Immature natural killer cell (primary cell): ENCODE measurements around the gene BPIFB3. TPM values are rescaled to one million over a fixed set of nuclear protein-coding genes. Genes with fewer than 3 reads are reported as not detected.

Source experiments
- DNase-seq, 3 donors: peaks; one replicate each; pipeline ENCODE4 v3.0.0; 2022; ENCODE audit warnings: mixed read lengths in 1 of 3
- H3K27ac Mint-ChIP-seq, 6 donors: one replicate each; pipeline ENCODE4 v1.8.0; 2020; ENCODE audit warnings: mixed read lengths in 6 of 6, mild to moderate bottlenecking in 5 of 6, inconsistent platforms in 4 of 6, moderate library complexity in 3 of 6
- H3K27me3 Mint-ChIP-seq, 3 donors: one replicate each; pipeline ENCODE4 v1.8.0; 2020 to 2021; ENCODE audit warnings: low read depth in 3 of 3, mild to moderate bottlenecking in 3 of 3, mixed read lengths in 3 of 3, moderate library complexity in 3 of 3, inconsistent platforms in 1 of 3
- H3K36me3 Mint-ChIP-seq, 3 donors: one replicate each; pipeline ENCODE4 v1.8.0; 2020; ENCODE audit warnings: mixed read lengths in 3 of 3, inconsistent platforms in 2 of 3, mild to moderate bottlenecking in 2 of 3
- H3K4me1 Mint-ChIP-seq, 2 donors: one replicate each; pipeline ENCODE4 v1.8.0; 2020; ENCODE audit warnings: inconsistent platforms in 2 of 2, mild to moderate bottlenecking in 2 of 2, mixed read lengths in 2 of 2, moderate library complexity in 1 of 2
- H3K4me3 Mint-ChIP-seq, 5 donors: one replicate each; pipeline ENCODE4 v1.8.0; 2020; ENCODE audit warnings: mild to moderate bottlenecking in 5 of 5, mixed read lengths in 5 of 5, inconsistent platforms in 3 of 5, moderate library complexity in 3 of 5
- H3K9me3 Mint-ChIP-seq, 6 donors: one replicate each; pipeline ENCODE4 v1.8.0; 2020; ENCODE audit warnings: mild to moderate bottlenecking in 6 of 6, mixed read lengths in 6 of 6, inconsistent platforms in 4 of 6, moderate library complexity in 3 of 6
- polyA plus RNA-seq, 3 donors: library from polyadenylated mRNA; unstranded; fragments of 300-500 nt; fragmentation: Illumina TruSeq; gene quantifications; one replicate each; pipeline ENCODE4 v1.2.3, GENCODE V29; 2021

Gene BPIFB3, protein sequence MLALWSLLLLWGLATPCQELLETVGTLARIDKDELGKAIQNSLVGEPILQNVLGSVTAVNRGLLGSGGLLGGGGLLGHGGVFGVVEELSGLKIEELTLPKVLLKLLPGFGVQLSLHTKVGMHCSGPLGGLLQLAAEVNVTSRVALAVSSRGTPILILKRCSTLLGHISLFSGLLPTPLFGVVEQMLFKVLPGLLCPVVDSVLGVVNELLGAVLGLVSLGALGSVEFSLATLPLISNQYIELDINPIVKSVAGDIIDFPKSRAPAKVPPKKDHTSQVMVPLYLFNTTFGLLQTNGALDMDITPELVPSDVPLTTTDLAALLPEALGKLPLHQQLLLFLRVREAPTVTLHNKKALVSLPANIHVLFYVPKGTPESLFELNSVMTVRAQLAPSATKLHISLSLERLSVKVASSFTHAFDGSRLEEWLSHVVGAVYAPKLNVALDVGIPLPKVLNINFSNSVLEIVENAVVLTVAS
- polyA plus RNA-seq, result not detected

DNA sequence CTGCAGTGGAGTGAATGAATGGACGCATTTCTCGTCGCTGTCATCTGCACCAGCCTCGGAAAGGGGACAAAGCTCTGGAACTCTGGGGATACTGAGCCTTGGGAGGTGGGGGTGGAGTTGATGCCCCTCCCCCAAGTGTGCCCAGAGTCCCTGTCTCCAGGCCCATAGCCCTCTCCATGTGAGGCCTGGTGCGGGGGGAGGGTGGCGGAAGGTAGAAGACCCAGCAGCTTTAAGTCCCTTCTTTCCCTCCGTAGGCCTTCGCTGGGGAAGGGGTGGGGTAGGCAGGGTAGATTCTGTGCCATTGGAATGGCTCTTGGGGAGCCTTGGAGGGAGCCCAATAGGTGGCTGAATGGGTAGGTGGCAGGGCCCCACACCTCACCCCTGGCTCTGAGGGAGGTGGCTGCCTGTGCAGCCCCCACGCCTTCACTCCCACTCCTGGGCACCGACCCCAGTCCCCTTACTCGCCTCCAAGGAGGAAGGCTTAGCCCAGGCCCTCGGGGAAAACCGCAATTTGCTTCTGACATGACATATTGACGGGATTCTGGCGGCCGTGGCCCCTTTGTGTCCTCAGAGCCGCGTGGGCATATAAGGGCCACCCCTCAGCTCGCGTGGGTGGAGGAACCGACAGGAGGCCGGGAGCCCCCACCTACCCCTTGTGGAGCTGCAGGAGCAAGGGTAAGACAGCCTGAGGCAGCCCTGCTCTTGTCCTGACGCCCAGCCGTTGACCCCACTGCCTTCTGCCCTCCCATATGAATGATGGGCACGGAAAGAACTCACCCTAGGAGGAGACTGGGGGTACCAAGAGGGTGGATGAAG lies at the start of gene BPIFB3:
TSS of gene BPIFB3 (plus strand) at position 613 of the 816 bp plus-strand sequence. CDS start 1,533 bp downstream, outside the sequence.
- H3K9me3 Mint-ChIP-seq, result peaks cover 0 to 1% (median 0%) of the 10 kb centered on the region in 6 donors
- H3K4me1 Mint-ChIP-seq, result no peaks in the 10 kb centered on the region
- DNase-seq, result no peak
- H3K27me3 Mint-ChIP-seq, result peaks cover 0 to 2% (median 0%) of the 10 kb centered on the region in 3 donors
- no peak within 1 kb of the TSS for H3K4me3 Mint-ChIP-seq
- no peaks in the 10 kb centered on the region for H3K36me3 Mint-ChIP-seq
- no peak within 1 kb of the TSS for H3K27ac Mint-ChIP-seq

DNA sequence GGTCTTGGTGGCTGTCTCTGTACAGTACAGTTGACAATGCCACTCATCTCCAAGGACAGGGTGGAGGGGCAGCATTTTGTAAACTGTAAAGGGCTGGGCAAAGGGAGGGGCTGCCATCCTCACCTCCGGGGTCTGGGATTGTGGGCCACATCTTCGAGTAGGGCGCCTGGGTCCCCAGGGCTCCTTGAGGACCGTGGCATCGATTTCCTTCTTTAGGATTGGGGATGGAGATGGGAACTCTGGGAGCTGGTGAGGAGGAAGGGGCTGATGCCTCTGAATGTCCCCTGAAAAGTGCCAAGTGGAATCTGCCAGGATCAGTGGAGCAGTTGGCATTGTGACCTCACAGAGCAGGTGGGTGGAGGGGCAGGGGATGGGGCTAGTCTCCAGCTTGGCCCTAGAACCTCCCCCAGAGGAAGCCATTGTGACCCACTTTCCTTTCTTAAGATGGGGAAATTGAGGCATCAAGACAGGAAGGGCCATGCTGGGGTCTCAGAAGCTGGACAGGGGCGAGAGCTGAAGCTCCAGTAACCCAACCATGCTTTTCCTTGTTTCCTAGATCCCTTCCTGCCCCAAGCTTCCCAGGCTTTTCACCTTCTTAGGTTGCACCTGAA lies 49.5 kb upstream of the BPIFB3 start, which contains the start of gene SUN5:
TSS of gene SUN5 (minus strand) at position 293 of the 611 bp plus-strand sequence. CDS start at position 200, 93 bp downstream.
- Mint-ChIP-seq H3K27ac (peak within 1 kb of the TSS in 2 of 6 donors; percentile 26 to 64), H3K36me3 (no peaks in the 10 kb centered on the region), H3K4me1 (no peaks in the 10 kb centered on the region), H3K9me3 (no peaks in the 10 kb centered on the region), H3K4me3 (no peak within 1 kb of the TSS), H3K27me3 (peaks cover 0 to 2% (median 1%) of the 10 kb centered on the region in 3 donors)
- no peak for DNase-seq

DNA sequence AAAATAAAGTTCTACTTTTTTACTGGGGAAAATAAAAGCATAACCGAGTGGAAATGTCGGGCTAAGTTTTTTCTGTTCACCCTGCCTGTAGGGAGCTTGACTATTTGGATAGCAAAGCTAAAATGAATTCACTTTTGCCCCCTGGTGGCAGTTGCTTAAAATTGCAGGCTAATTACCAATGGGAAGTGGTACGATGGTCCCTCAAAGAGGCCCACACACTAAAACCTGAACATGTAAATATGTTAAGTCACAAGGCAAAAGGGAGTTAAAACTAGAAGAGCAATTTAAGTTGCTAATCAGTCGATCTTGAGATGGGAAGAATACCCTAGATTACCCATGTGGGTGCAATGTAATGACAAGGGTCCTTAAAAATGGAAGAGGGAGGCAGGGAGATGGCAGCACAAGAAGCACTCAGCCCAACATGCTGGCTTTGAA lies 48.6 kb upstream of the BPIFB3 start:
- H3K36me3 Mint-ChIP-seq, result no peaks in the 10 kb centered on the region
- H3K27me3 Mint-ChIP-seq, result peaks cover 0 to 2% (median 1%) of the 10 kb centered on the region in 3 donors
- no peaks in the 10 kb centered on the region for H3K9me3 Mint-ChIP-seq
- peak; percentile 19 to 32 (median 26) for DNase-seq
- no peak overlapping the region for H3K4me3 Mint-ChIP-seq
- peak overlapping the region in 1 of 6 donors; percentile 26 for H3K27ac Mint-ChIP-seq
- no peaks in the 10 kb centered on the region for H3K4me1 Mint-ChIP-seq

DNA sequence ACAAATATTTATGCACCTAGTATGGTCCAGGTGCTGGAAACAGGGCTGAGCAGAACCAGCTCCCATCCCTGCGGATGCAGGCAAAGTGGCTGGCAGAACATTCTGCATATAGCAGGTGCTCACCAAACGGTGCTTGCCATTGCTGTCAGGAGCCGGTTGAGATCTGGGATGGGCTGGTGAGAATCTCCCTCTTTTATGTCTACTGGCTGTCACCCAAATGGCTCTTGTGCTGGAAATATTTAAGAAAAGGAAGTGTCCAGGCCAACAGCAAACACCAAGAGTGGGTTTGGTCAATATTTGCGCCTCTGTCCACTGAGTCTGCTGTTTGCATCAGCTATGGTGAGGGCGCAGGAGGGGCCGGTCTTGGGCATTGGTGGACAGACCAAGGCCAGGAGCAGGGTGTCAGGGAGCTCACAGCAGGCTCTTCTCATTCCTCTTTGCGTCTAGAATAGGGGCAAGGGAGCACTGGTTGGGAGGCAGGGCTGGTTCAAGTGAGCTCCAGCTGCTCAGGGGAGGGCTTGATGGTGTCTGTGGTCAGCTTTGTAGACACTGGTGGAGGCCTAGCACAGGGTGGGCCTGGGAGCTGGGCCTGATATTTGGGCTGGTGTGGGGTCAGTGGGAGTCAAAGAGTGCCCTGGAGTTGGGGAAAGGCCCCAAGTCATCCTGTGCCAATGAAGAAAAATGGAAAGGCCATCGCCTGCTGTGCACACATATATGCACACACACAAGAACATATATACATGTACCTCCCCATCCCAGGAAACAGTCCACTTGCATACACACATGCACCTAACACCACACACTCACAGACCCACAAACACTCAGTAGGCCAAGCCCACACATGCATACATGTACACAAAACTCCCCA lies 47.6 kb upstream of the BPIFB3 start:
- Mint-ChIP-seq H3K9me3 (no peaks in the 10 kb centered on the region), H3K27ac (no peak overlapping the region), H3K27me3 (peaks cover 0 to 2% (median 1%) of the 10 kb centered on the region in 3 donors), H3K4me1 (no peaks in the 10 kb centered on the region), H3K4me3 (no peak overlapping the region), H3K36me3 (no peaks in the 10 kb centered on the region)
- no peak for DNase-seq

DNA sequence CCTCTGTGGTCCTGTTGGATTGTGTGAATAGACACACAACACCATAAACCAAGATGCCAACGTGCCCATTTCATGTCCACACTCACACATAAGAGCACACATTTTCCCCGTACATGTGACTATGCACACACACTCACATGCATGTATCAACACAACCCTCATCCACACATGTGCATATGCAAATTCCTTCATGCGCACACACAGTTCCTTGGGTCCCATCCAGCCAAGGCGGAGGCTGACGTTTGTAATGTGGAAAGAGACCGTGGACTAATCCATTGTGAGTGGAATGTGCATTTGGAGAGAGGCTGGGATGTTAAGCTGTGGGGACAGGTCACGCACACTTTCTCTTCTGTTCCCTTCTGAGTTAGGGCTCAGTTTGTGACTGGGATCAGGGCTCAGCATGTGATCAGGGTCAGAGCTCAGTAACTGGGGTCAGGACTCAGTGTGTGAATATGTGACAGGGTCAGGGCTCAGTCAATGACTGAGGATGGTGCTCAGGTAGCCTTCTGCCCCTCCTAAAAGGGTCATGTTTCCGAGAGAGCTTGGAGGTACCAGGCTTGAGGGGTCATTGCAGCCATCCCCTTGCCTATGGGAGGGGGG lies 46.8 kb upstream of the BPIFB3 start:
- Mint-ChIP-seq H3K27me3 (peaks cover 0 to 2% (median 1%) of the 10 kb centered on the region in 3 donors), H3K9me3 (no peaks in the 10 kb centered on the region), H3K4me1 (no peaks in the 10 kb centered on the region), H3K4me3 (no peak overlapping the region), H3K36me3 (no peaks in the 10 kb centered on the region), H3K27ac (no peak overlapping the region)
- no peak for DNase-seq

DNA sequence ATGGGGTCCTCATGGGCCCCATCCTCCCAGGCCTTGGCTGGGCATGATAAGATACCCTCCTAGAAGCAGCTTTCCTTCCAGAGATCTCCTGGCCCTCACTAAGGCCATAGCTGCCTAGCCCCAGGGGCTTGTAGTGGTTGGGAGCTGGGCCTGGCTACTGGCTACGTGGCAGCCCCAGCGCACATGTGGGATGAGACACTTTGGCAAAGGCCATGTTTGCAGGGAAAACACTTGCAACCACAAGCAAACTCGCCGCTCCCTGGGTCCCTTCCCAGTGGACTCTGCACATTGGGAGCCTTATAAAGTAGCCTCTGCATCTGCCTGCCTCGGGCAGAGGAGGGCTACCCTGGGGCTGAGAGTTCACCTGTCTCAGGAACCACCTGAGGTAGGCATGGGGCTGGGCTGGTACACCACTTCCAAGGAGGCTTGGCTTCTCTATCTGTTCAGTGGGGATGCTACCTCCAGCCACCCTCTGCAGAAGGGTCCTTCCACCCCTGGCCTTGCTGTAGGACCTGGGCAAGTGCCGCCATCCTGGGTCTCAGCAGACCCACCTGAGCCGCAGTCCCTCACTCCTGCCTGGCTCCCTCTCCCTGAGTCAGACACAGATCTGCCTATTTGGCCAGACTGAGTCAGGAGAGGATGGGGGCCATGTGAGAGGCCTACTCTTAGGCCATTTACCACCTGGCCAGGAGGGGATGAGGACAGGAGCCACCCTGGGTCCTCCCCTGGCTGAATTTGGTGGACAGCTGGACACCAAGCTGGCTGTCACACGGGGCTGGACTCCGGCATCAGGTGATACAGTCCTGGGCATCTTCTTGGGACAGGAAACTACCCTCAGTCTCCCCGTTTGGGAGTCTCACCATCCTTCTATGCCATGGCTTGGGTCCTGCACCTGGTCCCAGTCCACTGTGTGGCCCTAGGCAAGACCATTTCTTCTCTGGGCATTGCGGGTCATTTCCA lies 46.0 kb upstream of the BPIFB3 start, which contains the start of gene BPIFB2:
TSS of gene BPIFB2 (plus strand) at position 329 of the 960 bp plus-strand sequence. CDS start 871 bp downstream, outside the sequence.
- H3K4me3 Mint-ChIP-seq, result no peak within 1 kb of the TSS
- no peaks in the 10 kb centered on the region for H3K4me1 Mint-ChIP-seq
- no peak within 1 kb of the TSS for H3K27ac Mint-ChIP-seq
- DNase-seq, result no peak
- no peaks in the 10 kb centered on the region for H3K9me3 Mint-ChIP-seq
- peaks cover 0 to 2% (median 1%) of the 10 kb centered on the region in 3 donors for H3K27me3 Mint-ChIP-seq
- H3K36me3 Mint-ChIP-seq, result no peaks in the 10 kb centered on the region

DNA sequence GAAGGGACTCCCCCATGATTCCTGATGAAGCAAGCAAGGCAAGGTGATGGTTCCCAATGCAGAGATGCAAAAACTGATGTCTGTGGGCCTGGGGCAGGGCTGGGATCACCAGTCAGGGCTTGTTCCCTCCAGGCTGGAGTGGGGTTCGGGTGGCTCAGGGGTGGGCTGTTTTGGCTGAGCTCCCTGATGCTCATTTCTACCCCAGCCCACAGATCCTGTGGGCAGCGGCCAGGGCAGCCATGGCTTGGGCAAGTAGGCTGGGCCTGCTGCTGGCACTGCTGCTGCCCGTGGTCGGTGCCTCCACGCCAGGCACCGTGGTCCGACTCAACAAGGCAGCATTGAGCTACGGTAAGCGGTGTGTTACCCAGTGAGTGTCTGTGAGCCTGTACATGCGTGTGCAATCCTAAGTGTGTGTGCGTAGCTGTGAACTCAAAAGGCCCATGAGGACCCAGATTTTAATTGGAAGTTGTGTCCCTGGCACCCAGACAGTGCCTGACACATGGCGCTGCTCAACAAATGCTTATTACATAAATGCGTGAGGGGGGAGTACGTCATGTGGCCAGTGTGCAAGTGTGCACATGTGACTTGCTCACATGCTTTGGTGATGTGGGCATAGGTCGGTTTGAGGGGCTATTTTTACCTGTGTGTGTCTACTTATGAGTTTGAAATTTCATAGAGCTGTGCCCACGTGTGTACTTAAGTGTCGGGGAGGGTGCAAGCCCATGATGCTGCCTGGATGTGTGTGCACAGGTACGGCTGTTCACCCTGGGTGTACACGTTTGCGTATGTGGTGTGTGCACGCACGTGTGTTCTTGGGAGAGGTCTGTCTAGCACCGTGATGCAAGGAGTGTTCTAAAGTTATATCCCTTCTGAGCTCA lies 45.1 kb upstream of the BPIFB3 start:
- Mint-ChIP-seq H3K9me3 (no peaks in the 10 kb centered on the region), H3K27ac (peak overlapping the region in 1 of 6 donors; percentile 59), H3K4me3 (no peak overlapping the region), H3K36me3 (no peaks in the 10 kb centered on the region), H3K4me1 (peaks cover 2 to 8% of the 10 kb centered on the region in 2 donors), H3K27me3 (peaks cover 0 to 2% (median 1%) of the 10 kb centered on the region in 3 donors)
- DNase-seq, result no peak

DNA sequence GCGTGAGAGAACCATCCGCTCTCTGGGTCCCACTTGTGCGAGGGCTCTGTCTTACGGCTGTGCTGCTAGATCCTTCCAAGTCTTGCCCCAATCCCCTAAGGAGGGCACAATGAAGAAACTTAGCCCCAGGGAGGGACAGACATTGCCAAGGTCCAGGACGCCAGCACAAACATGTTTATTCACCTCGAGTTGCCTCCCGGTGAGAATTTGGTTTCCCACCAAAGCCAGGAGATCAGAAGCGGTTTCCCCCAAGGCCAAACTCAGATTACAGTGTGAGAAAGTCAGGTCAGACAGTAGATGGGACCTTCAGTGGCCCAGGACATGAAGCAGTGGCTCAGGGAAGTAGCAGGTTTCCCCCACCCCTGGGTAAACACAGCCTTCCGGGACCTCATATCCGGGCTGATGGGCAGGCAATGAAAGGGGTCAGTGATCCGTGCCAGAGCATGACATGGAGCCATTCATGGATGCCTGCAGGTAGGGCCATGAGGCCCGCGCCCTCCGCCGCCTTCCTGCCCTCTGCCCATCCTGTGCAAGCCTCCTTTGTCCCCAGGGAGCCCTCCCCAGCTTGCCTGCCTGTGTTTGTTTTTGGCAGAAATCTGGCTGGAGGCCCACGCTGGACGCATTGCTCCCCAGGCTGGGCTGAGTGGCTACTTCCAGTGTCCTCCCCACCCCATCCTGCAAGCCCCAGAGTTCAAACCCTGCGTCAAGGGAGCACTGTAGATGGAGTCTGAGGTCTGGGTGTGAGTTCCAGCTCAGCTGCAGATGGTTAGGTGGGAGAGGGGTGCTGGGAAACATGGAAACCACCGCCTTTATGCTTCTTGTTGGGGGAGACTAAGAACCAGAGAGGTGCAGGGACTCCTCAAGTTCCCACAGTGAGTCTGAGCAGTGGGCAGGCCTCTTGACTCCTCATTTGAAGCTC lies 44.2 kb upstream of the BPIFB3 start:
- no peak for DNase-seq
- no peaks in the 10 kb centered on the region for H3K36me3 Mint-ChIP-seq
- no peak overlapping the region for H3K27ac Mint-ChIP-seq
- peaks cover 0 to 2% (median 1%) of the 10 kb centered on the region in 3 donors for H3K27me3 Mint-ChIP-seq
- H3K9me3 Mint-ChIP-seq, result no peaks in the 10 kb centered on the region
- peaks cover 7 to 11% of the 10 kb centered on the region in 2 donors for H3K4me1 Mint-ChIP-seq
- no peak overlapping the region for H3K4me3 Mint-ChIP-seq

DNA sequence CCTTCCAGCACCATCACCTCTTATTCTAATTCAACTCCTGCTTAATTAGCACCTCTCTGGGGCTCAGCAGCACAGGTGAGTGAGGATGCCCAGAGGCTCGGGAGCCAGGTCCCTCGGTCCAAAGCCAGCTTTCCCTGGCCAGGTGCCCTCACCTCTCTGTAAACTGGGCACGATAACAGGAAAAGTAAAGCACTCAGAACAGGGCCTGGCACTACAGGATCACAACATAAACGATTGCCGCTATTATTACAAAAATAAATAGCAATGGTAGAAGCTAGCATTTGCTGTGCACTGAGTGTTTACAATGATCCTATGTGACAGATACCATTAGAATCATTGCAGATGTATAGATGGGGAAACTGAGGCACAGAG lies 43.6 kb upstream of the BPIFB3 start:
- H3K27ac Mint-ChIP-seq, result no peak overlapping the region
- H3K36me3 Mint-ChIP-seq, result no peaks in the 10 kb centered on the region

More for the DNA sequence above, 43.6 kb upstream of the BPIFB3 start:
- no peak for DNase-seq
- H3K9me3 Mint-ChIP-seq, result no peaks in the 10 kb centered on the region
- peaks cover 8 to 15% of the 10 kb centered on the region in 2 donors for H3K4me1 Mint-ChIP-seq
- H3K27me3 Mint-ChIP-seq, result peaks cover 0 to 2% (median 1%) of the 10 kb centered on the region in 3 donors
- no peak overlapping the region for H3K4me3 Mint-ChIP-seq
